GM20431 (cell line): Measurements from ENCODE around the gene AMN.

Experiments
- in situ Hi-C: fragments of 300-500 bp; cut with MseI, MboI; formaldehyde crosslinking; loops from one replicate; pipeline ENCODE4 v1.15.0; 2020; ENCODE audit warnings: low sequenced_read_pairs; ENCODE audit not compliant: unreplicated experiment

Gene AMN

GRCh38 chr14:102898298-102898697, 24.2 kb upstream of the AMN start:
- in situ Hi-C loops, result no loop called here

- in situ Hi-C loops, result no loop called here
Measured at GRCh38 chr14:102898776-102899515, 23.5 kb upstream of the AMN start.

- in situ Hi-C loops, result no loop called here
Measured at GRCh38 chr14:102899516-102899900, 23.0 kb upstream of the AMN start.

DNA sequence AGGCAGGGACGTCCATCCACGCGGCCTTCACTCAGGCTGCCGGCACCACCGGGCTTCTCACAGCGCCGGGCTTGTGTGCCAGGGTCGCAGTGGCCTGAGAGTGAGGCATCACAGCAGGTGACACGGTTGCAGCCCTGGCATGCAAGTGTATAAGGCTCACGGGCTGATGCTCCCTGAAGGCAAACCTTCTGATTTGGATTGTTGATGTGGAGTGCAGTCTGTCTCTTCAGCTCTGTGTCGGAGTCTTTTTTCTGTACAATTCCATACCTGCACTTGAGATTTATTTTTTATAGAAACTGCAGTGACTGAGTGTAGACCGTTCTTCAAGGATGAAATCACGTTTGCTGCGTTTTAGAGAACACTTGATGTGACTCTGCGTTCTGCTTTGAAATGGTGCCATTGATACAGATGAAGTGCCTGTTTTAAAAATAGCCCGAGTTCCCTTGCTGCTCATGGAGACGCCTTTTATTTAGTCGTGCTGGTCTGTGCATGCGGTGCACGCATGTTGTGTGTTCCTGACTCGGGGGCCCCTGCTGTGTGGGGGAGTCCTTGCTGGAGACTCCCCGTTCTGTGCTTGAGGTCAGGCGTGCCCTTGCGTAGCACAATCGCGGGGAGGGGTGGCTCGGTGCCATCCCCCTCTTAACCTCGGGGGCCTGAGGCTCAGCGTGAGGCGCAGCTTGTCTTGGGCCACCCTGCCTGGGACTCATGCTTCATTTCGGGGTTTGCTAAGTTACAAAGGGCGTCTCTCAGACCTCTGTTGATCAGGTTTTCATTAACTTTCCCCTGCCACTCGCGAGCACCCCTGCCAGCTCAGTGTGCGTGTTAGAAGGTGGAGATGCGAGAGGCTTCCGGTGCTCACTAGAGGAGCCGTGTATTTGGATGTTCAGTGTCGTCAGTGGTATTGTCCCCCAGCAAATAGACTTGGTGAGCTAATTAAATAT, 21.6 kb upstream of the AMN start:
- in situ Hi-C loops, result no loop called here

DNA sequence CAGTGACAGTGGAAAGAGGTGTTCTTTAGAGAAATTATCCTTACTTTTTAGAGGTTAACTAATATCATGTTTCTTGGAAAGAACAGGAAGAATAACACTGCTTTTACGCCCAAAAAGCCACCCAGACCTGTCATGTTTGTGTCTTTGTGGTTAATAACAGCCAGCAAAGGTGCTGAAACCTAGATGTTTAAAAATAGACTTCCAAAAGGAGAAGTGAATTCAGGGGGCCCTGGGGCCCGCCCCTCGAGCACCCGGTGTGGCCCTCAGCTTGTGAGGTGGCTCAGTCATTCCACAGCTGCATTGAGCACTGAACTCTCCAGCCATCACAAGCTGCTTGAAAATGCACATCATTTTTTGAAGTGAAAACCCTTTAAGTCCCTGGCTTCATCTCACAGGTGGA, 20.8 kb upstream of the AMN start:
- in situ Hi-C loops, result no loop called here

GRCh38 chr14:102902086-102902485, 20.4 kb upstream of the AMN start:
- in situ Hi-C loops, result no loop called here

DNA sequence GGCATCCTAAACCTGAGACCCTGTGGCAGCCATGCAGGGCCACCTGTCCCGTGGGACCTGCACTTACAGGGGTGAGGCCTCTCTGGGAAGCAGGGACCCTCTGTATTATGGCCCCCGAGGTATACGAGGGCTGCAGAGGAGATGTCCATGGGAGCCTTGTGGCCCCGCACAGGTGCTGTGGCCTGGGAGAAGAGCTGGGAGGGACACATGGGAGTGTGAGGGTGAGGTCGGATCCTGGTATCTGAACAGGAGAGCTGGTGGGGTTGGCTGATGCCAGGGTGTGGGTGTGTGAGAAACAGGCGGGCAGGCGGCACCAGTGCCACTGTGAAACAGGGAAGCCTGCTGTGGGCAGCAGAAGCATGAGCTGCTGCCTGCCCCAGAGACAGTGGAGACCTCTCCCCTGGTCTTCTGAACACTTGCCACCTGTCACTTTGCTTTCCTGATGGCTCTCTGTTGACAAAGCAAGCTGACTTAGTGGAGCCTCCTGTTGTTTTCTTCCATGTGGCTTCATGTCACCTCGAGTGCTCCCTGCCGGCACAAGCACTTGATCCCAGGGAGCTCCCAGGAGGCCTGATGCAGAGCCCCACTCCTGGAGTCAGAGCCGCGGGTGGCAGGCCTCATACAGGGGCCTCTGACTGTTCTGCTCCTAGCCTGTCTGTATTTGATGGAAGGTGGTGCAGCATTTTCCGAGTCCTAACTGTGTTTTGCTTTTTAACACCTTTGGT, 19.8 kb upstream of the AMN start:
- in situ Hi-C loops, result no loop called here

- in situ Hi-C loops, result no loop called here
Measured at GRCh38 chr14:102903248-102903888, 19.1 kb upstream of the AMN start.

- in situ Hi-C loops, result no loop called here
Measured at GRCh38 chr14:102903889-102904512, 18.5 kb upstream of the AMN start.

DNA sequence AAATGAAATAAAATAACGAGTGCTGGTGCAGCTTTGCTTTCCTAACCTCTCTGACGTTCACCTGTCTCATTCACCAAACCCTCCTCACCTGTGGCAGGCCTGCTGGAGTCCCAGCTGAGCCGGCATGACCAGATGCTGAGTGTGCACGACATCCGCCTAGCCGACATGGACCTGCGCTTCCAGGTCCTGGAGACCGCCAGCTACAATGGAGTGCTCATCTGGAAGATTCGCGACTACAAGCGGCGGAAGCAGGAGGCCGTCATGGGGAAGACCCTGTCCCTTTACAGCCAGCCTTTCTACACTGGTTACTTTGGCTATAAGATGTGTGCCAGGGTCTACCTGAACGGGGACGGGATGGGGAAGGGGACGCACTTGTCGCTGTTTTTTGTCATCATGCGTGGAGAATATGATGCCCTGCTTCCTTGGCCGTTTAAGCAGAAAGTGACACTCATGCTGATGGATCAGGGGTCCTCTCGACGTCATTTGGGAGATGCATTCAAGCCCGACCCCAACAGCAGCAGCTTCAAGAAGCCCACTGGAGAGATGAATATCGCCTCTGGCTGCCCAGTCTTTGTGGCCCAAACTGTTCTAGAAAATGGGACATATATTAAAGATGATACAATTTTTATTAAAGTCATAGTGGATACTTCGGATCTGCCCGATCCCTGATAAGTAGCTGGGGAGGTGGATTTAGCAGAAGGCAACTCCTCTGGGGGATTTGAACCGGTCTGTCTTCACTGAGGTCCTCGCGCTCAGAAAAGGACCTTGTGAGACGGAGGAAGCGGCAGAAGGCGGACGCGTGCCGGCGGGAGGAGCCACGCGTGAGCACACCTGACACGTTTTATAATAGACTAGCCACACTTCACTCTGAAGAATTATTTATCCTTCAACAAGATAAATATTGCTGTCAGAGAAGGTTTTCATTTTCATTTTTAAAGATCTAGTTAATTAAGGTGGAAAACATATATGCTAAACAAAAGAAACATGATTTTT, 17.1 kb upstream of the AMN start:
- in situ Hi-C loops, result no loop called here

GRCh38 chr14:102906616-102907302, 15.7 kb upstream of the AMN start:
- in situ Hi-C loops, result no loop called here

- in situ Hi-C loops, result no loop called here
Measured at GRCh38 chr14:102907303-102907844, 15.1 kb upstream of the AMN start.

DNA sequence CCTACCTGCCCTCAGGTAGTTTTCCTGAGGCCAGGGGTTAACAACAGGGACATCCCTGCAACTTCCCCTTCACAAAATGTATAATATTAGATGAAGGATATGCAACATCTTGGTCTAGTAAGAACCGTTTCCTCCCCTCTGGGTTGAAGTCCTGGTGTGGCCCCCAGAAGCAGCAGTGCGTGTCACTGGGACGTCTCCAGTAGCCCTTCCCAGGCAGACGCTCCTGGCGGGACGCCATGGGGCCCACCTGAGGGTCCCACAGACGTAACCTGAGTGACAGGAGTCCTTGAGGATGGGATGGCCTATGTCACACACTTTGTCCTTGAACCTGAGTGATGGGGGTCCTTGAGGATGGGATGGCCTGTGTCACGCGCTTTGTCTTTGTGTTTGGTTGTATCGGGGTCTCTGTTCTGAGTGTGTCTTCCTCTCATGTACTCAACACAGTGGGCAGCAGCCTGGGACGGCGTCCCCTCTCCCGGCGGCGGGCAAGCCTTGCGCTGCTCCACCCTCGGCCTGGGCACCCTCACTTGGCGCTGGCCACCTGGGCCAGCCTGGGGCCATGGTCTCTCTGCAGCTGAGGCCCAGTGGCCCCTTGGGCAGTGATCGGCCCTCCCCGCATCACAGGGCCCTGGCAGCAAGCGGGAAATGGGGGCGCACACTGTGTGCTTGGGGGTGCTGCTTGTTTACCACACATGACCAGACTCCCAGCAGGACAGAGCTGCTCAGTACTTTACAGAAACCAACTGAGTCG, 14.3 kb upstream of the AMN start:
- in situ Hi-C loops, result no loop called here

- in situ Hi-C loops, result no loop called here
Measured at GRCh38 chr14:102908766-102909455, 13.6 kb upstream of the AMN start.

DNA sequence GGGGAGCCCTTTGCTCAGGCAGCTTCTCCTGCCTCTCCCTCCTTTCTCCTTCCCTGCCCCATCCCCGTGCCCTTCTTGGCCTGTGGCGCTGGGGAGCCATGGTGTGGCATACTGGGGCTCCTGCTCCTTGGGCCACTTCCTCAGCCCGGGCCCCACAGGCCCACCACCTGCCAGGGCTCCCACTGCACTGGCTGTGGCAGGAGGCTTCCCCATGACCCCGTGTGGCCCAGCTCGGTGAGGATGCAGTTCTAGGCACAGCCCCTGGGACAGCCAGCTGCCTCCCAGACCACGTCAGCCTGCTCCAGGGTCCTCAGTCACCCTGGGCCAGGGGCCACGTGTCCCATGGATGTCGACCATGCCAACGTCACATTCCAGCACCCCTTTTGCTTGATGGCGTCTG, 13.0 kb upstream of the AMN start:
- in situ Hi-C loops, result no loop called here

GRCh38 chr14:102909911-102910310, 12.6 kb upstream of the AMN start:
- in situ Hi-C loops, result no loop called here

GRCh38 chr14:102910442-102910841, 12.0 kb upstream of the AMN start:
- in situ Hi-C loops, result no loop called here
